Astrocyte (in vitro differentiated cells and primary cell): Measurements from ENCODE around the gene COL6A1. TPM values are rescaled to one million over a fixed set of nuclear protein-coding genes. Genes with fewer than 3 reads are reported as not detected.

Experiments
- DNase-seq: peaks from one replicate; pipeline ENCODE4 v3.0.0-alpha.2; 2010; ENCODE audit warnings: low read depth
- FAIRE-seq: peaks from 2 replicates; lab custom pipeline; 2011; peaks lifted over from hg19 to GRCh38; lab: Jason Lieb, UNC
- H2AFZ ChIP-seq: 2 replicates; pipeline ENCODE4 v1.6.0; 2012; ENCODE audit warnings: low read depth, low read length, inconsistent platforms
- H3K27ac ChIP-seq: 2 replicates; pipeline ENCODE4 v1.5.1; 2011; ENCODE audit warnings: low read depth, low read length, inconsistent platforms
- H3K27me3 ChIP-seq: 2 replicates; pipeline ENCODE4 v1.6.0; 2011; ENCODE audit warnings: low read length, inconsistent platforms; ENCODE audit not compliant: insufficient read depth
- H3K36me3 ChIP-seq: 2 replicates; pipeline ENCODE4 v1.5.1; 2011; ENCODE audit warnings: low read length, inconsistent platforms; ENCODE audit not compliant: insufficient read depth
- H3K4me1 ChIP-seq: 2 replicates; pipeline ENCODE4 v1.5.1; 2011; ENCODE audit warnings: low read length, inconsistent platforms; ENCODE audit not compliant: insufficient read depth
- H3K4me2 ChIP-seq: 2 replicates; pipeline ENCODE4 v1.6.0; 2012; ENCODE audit warnings: low read length, inconsistent platforms
- H3K4me3 ChIP-seq: 2 replicates; pipeline ENCODE4 v1.5.1; 2011; ENCODE audit warnings: low read depth, mild to moderate bottlenecking, low read length, inconsistent platforms; ENCODE audit not compliant: insufficient read depth
- H3K79me2 ChIP-seq: 2 replicates; pipeline ENCODE4 v1.6.0; 2012; ENCODE audit warnings: mild to moderate bottlenecking, low read length, inconsistent platforms; ENCODE audit not compliant: insufficient read depth
- H3K9ac ChIP-seq: 2 replicates; pipeline ENCODE4 v1.6.0; 2012; ENCODE audit warnings: mild to moderate bottlenecking, low read length, inconsistent platforms
- H3K9me3 ChIP-seq: 2 replicates; pipeline ENCODE4 v1.5.1; 2012; ENCODE audit warnings: low read depth, mild to moderate bottlenecking, low read length, inconsistent platforms; ENCODE audit not compliant: insufficient read depth
- H4K20me1 ChIP-seq: 2 replicates; pipeline ENCODE4 v1.6.0; 2012; ENCODE audit warnings: low read length, inconsistent platforms; ENCODE audit not compliant: insufficient read depth
- H3K27ac Mint-ChIP-seq: one replicate; pipeline ENCODE4 v1.8.0; 2021; ENCODE audit warnings: mild to moderate bottlenecking, mixed read lengths; ENCODE audit not compliant: unreplicated experiment
- H3K27me3 Mint-ChIP-seq: one replicate; pipeline ENCODE4 v1.8.0; 2021; ENCODE audit warnings: low read depth, mixed read lengths; ENCODE audit not compliant: unreplicated experiment
- H3K36me3 Mint-ChIP-seq: one replicate; pipeline ENCODE4 v1.8.0; 2021; ENCODE audit warnings: low read depth, mixed read lengths; ENCODE audit not compliant: unreplicated experiment
- H3K4me1 Mint-ChIP-seq: one replicate; pipeline ENCODE4 v1.8.0; 2021; ENCODE audit warnings: low read depth, mixed read lengths; ENCODE audit not compliant: unreplicated experiment
- H3K4me3 Mint-ChIP-seq: one replicate; pipeline ENCODE4 v1.8.0; 2021; ENCODE audit warnings: mild to moderate bottlenecking, moderate library complexity, mixed read lengths; ENCODE audit not compliant: unreplicated experiment
- H3K9me3 Mint-ChIP-seq: one replicate; pipeline ENCODE4 v1.8.0; 2021; ENCODE audit warnings: mild to moderate bottlenecking, mixed read lengths; ENCODE audit not compliant: unreplicated experiment
- EZH2 ChIP-seq: IDR thresholded peaks from 2 replicates; pipeline ENCODE4 v1.6.1; 2012; ENCODE audit warnings: mild to moderate bottlenecking, low read length, inconsistent platforms; ENCODE audit not compliant: insufficient read depth
- total RNA-seq: library from RNA; stranded (reverse); gene quantifications from 2 replicates; pipeline ENCODE4 v1.2.1, GENCODE V29; 2021
- TF ChIP-seq, protein P1 (sequence below): IDR thresholded peaks from 2 replicates; pipeline ENCODE4 v1.5.1; 2011; ENCODE audit warnings: low read depth, mild to moderate bottlenecking, inconsistent platforms, low read length, moderate library complexity; ENCODE audit not compliant: insufficient read depth

The COL6A1 gene
- total RNA-seq, 1 donor from 2014 or later = 131 TPM

DNA sequence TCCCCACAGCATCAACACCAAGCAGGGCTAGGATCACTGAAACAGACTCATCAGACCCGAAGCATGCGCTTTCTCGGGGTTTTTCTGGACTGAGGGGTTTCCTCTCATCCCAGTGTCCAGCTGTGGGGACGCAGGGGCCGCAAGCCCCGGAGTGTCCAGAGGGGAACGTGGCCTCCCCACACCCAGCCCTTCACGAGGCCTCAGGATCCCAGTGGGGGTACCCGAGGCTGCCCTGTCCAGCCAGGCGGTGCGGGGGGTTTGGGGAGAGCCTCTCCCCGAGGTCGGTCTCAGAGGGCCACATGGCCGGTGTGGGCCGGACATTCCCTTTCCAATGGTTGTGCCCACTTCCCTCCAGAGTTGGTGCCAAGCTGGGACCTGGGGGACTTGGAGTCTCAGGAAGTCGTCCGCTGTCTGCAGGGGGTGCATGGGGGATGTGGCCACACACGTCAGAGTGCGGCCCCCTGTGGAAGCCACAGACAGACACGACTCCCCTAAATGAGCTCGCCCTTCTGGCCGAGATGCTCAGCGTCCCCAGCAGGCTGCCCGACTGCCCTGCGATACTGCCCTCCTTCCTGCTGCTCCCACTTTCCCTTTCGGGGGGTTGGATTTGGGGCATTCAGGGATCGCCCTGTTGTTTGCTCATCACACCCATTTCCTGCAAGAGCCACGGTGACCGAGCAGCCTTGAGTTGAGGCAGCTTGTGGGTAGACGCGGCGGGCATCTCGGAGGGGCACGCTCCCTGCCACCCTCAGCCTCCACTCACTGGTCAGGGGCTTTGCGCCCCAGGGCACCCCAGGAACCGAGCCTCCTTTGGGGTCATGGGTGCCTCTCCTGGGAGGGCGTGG lies 4.1 kb downstream of the COL6A1 start:
- H3K27ac ChIP-seq = no peak overlapping the region

DNA sequence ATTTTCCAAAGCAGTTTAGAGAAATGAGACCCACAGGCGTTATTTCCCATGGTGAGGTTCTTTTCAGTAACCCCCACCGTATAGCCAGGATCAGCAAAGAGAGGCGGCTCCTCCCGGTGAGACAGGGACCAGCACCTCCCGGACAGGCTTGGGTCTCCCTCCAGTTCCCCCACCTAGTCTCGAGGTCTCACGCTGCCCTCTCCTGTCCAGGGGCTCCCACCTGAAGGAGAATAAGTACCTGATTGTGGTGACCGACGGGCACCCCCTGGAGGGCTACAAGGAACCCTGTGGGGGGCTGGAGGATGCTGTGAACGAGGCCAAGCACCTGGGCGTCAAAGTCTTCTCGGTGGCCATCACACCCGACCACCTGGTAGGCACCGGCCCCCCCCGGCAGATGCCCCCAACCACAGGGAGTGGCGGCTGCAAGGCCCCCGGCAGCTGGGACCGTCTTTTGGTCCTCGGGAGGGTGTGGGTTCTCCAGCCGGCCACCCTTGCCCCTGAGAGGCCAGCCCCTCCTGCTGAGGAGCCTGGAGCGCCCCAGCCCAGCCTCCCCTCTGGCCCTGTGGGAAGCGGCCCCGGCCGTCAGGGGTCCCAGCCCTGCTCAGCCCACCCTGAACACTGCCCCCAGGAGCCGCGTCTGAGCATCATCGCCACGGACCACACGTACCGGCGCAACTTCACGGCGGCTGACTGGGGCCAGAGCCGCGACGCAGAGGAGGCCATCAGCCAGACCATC lies 4.9 kb downstream of the COL6A1 start:
- peaks cover 28% of the 10 kb centered on the region for H3K4me1 ChIP-seq
- no peaks in the 10 kb centered on the region for H3K9me3 ChIP-seq
- Mint-ChIP-seq H3K4me1 (no peaks in the 10 kb centered on the region), H3K4me3 (no peak overlapping the region), H3K9me3 (peaks cover 4% of the 10 kb centered on the region), H3K36me3 (peaks cover 11% of the 10 kb centered on the region), H3K27me3 (peaks cover 6% of the 10 kb centered on the region), H3K27ac (no peak overlapping the region)
- peaks cover 88% of the 10 kb centered on the region for H3K79me2 ChIP-seq
- no peak overlapping the region for H3K4me3 ChIP-seq
- no peak overlapping the region for H3K9ac ChIP-seq
- peak overlapping the region; percentile 99 for H3K4me2 ChIP-seq
- DNase-seq (no peak), FAIRE-seq (no peak)
- H2AFZ ChIP-seq = no peak overlapping the region
- no peak overlapping the region for H3K27ac ChIP-seq
- peaks cover 18% of the 10 kb centered on the region for H3K36me3 ChIP-seq
- peaks cover 73% of the 10 kb centered on the region for H4K20me1 ChIP-seq
- no peaks in the 10 kb centered on the region for H3K27me3 ChIP-seq
- TF ChIP-seq, protein P1, sequence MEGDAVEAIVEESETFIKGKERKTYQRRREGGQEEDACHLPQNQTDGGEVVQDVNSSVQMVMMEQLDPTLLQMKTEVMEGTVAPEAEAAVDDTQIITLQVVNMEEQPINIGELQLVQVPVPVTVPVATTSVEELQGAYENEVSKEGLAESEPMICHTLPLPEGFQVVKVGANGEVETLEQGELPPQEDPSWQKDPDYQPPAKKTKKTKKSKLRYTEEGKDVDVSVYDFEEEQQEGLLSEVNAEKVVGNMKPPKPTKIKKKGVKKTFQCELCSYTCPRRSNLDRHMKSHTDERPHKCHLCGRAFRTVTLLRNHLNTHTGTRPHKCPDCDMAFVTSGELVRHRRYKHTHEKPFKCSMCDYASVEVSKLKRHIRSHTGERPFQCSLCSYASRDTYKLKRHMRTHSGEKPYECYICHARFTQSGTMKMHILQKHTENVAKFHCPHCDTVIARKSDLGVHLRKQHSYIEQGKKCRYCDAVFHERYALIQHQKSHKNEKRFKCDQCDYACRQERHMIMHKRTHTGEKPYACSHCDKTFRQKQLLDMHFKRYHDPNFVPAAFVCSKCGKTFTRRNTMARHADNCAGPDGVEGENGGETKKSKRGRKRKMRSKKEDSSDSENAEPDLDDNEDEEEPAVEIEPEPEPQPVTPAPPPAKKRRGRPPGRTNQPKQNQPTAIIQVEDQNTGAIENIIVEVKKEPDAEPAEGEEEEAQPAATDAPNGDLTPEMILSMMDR = no peak
- TF ChIP-seq EZH2 = no peak

More for the DNA sequence above, 4.1 kb downstream of the COL6A1 start:
- H3K27me3 ChIP-seq = no peaks in the 10 kb centered on the region
- peaks cover 4% of the 10 kb centered on the region for H3K9me3 Mint-ChIP-seq
- H3K4me3 ChIP-seq = no peak overlapping the region
- H4K20me1 ChIP-seq = peaks cover 70% of the 10 kb centered on the region
- no peaks in the 10 kb centered on the region for H3K9me3 ChIP-seq
- peaks cover 82% of the 10 kb centered on the region for H3K79me2 ChIP-seq
- H3K36me3 ChIP-seq = peaks cover 14% of the 10 kb centered on the region
- no peak for TF ChIP-seq EZH2
- TF ChIP-seq, protein P1 = no peak
- FAIRE-seq (no peak), DNase-seq (no peak)
- H3K4me1 ChIP-seq = peaks cover 33% of the 10 kb centered on the region
- no peak overlapping the region for H3K4me3 Mint-ChIP-seq
- H3K27ac Mint-ChIP-seq = no peak overlapping the region
- peak overlapping the region; percentile 72 for H3K9ac ChIP-seq
- peaks cover 11% of the 10 kb centered on the region for H3K36me3 Mint-ChIP-seq
- peak overlapping the region; percentile 99 for H3K4me2 ChIP-seq
- H2AFZ ChIP-seq = no peak overlapping the region
- no peaks in the 10 kb centered on the region for H3K4me1 Mint-ChIP-seq
- peaks cover 6% of the 10 kb centered on the region for H3K27me3 Mint-ChIP-seq
